Measurements from ENCODE around the gene LSAMP.

Gene LSAMP

DNA sequence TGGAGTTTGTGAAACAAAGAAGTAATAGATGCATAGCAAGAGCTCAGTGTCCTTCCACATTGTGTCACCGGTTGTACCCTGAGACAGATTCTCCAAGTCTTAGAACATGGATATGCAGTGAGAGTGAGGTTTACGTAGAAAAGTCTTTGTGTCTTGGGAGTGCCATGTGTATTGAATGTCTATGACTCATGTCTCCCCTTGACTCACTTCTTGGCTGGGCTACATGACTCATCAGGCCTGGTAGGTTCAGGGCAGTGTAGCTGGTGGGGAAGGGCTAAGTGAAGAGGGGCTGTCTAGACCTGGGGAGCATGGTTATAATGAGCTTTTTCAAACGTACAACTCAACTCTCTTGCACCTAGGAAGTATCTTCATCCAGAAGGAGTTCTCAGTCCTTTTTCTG is 654.5 kb downstream of the LSAMP start (continued):
- TF ChIP-seq TCF7L2 (IDR thresholded peaks at IDR 0.05; ENCODE audit: borderline replicate concordance, low read depth, low read length) (no peak), ZNF510 (tag by site-specific recombination; IDR thresholded peaks at IDR 0.05; ENCODE audit: insufficient replicate concordance) (no peak), SP7 (tag by site-specific recombination; IDR thresholded peaks at IDR 0.05) (peak; percentile 76), ZFP69B (tag by site-specific recombination; IDR thresholded peaks at IDR 0.05) (peak; percentile 42; the same call in 1 of the 2 replicates), ZNF626 (tag by site-specific recombination; IDR thresholded peaks at IDR 0.05) (no peak), KLF1 (tag by site-specific recombination; IDR thresholded peaks at IDR 0.05) (no peak), ZNF707 (tag by site-specific recombination; IDR thresholded peaks at IDR 0.05) (no peak), WT1 (tag by site-specific recombination; IDR thresholded peaks at IDR 0.05) (no peak), GFI1B (tag by site-specific recombination; IDR thresholded peaks at IDR 0.05) (no peak), KLF7 (tag by site-specific recombination; IDR thresholded peaks at IDR 0.05; ENCODE audit: borderline replicate concordance) (no peak), GLI2 (tag by site-specific recombination; IDR thresholded peaks at IDR 0.05; ENCODE audit: borderline replicate concordance, low read depth) (no peak), ZNF426 (tag by site-specific recombination; IDR thresholded peaks at IDR 0.05) (no peak), ZNF391 (tag by site-specific recombination; IDR thresholded peaks at IDR 0.05; ENCODE audit: borderline replicate concordance, low read depth) (0 out of 2 replicates have a peak, but pooled peaks have one; percentile 50), ZNF664 (tag by site-specific recombination; IDR thresholded peaks at IDR 0.05) (no peak), SP2 (tag by site-specific recombination; IDR thresholded peaks at IDR 0.05) (no peak), ZNF473 (tag by site-specific recombination; IDR thresholded peaks at IDR 0.05) (no peak), ZNF560 (tag by site-specific recombination; IDR thresholded peaks at IDR 0.05; ENCODE audit: borderline replicate concordance) (no peak), ZNF670 (tag by site-specific recombination; IDR thresholded peaks at IDR 0.05; ENCODE audit: low read depth) (no peak), ZNF354C (tag by site-specific recombination; IDR thresholded peaks at IDR 0.05; ENCODE audit: borderline replicate concordance, low read depth) (no peak)
- TF ChIP-seq, protein P1, sequence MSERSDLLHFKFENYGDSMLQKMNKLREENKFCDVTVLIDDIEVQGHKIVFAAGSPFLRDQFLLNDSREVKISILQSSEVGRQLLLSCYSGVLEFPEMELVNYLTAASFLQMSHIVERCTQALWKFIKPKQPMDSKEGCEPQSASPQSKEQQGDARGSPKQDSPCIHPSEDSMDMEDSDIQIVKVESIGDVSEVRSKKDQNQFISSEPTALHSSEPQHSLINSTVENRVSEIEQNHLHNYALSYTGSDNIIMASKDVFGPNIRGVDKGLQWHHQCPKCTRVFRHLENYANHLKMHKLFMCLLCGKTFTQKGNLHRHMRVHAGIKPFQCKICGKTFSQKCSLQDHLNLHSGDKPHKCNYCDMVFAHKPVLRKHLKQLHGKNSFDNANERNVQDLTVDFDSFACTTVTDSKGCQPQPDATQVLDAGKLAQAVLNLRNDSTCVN (tag by site-specific recombination; optimal IDR thresholded peaks at IDR 0.05), result no peak
- TF ChIP-seq, protein P2, sequence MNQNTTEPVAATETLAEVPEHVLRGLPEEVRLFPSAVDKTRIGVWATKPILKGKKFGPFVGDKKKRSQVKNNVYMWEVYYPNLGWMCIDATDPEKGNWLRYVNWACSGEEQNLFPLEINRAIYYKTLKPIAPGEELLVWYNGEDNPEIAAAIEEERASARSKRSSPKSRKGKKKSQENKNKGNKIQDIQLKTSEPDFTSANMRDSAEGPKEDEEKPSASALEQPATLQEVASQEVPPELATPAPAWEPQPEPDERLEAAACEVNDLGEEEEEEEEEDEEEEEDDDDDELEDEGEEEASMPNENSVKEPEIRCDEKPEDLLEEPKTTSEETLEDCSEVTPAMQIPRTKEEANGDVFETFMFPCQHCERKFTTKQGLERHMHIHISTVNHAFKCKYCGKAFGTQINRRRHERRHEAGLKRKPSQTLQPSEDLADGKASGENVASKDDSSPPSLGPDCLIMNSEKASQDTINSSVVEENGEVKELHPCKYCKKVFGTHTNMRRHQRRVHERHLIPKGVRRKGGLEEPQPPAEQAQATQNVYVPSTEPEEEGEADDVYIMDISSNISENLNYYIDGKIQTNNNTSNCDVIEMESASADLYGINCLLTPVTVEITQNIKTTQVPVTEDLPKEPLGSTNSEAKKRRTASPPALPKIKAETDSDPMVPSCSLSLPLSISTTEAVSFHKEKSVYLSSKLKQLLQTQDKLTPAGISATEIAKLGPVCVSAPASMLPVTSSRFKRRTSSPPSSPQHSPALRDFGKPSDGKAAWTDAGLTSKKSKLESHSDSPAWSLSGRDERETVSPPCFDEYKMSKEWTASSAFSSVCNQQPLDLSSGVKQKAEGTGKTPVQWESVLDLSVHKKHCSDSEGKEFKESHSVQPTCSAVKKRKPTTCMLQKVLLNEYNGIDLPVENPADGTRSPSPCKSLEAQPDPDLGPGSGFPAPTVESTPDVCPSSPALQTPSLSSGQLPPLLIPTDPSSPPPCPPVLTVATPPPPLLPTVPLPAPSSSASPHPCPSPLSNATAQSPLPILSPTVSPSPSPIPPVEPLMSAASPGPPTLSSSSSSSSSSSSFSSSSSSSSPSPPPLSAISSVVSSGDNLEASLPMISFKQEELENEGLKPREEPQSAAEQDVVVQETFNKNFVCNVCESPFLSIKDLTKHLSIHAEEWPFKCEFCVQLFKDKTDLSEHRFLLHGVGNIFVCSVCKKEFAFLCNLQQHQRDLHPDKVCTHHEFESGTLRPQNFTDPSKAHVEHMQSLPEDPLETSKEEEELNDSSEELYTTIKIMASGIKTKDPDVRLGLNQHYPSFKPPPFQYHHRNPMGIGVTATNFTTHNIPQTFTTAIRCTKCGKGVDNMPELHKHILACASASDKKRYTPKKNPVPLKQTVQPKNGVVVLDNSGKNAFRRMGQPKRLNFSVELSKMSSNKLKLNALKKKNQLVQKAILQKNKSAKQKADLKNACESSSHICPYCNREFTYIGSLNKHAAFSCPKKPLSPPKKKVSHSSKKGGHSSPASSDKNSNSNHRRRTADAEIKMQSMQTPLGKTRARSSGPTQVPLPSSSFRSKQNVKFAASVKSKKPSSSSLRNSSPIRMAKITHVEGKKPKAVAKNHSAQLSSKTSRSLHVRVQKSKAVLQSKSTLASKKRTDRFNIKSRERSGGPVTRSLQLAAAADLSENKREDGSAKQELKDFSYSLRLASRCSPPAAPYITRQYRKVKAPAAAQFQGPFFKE (tag by site-specific recombination; IDR thresholded peaks at IDR 0.05; ENCODE audit: borderline replicate concordance), result no peak
- TF ChIP-seq, protein P3, sequence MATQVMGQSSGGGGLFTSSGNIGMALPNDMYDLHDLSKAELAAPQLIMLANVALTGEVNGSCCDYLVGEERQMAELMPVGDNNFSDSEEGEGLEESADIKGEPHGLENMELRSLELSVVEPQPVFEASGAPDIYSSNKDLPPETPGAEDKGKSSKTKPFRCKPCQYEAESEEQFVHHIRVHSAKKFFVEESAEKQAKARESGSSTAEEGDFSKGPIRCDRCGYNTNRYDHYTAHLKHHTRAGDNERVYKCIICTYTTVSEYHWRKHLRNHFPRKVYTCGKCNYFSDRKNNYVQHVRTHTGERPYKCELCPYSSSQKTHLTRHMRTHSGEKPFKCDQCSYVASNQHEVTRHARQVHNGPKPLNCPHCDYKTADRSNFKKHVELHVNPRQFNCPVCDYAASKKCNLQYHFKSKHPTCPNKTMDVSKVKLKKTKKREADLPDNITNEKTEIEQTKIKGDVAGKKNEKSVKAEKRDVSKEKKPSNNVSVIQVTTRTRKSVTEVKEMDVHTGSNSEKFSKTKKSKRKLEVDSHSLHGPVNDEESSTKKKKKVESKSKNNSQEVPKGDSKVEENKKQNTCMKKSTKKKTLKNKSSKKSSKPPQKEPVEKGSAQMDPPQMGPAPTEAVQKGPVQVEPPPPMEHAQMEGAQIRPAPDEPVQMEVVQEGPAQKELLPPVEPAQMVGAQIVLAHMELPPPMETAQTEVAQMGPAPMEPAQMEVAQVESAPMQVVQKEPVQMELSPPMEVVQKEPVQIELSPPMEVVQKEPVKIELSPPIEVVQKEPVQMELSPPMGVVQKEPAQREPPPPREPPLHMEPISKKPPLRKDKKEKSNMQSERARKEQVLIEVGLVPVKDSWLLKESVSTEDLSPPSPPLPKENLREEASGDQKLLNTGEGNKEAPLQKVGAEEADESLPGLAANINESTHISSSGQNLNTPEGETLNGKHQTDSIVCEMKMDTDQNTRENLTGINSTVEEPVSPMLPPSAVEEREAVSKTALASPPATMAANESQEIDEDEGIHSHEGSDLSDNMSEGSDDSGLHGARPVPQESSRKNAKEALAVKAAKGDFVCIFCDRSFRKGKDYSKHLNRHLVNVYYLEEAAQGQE (tag by site-specific recombination; IDR thresholded peaks at IDR 0.05), result no peak
- TF ChIP-seq, protein P4, sequence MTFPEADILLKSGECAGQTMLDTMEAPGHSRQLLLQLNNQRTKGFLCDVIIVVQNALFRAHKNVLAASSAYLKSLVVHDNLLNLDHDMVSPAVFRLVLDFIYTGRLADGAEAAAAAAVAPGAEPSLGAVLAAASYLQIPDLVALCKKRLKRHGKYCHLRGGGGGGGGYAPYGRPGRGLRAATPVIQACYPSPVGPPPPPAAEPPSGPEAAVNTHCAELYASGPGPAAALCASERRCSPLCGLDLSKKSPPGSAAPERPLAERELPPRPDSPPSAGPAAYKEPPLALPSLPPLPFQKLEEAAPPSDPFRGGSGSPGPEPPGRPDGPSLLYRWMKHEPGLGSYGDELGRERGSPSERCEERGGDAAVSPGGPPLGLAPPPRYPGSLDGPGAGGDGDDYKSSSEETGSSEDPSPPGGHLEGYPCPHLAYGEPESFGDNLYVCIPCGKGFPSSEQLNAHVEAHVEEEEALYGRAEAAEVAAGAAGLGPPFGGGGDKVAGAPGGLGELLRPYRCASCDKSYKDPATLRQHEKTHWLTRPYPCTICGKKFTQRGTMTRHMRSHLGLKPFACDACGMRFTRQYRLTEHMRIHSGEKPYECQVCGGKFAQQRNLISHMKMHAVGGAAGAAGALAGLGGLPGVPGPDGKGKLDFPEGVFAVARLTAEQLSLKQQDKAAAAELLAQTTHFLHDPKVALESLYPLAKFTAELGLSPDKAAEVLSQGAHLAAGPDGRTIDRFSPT (tag by site-specific recombination; IDR thresholded peaks at IDR 0.05), result peak; percentile 86; the same call in 1 of the 2 replicates
- TF ChIP-seq, protein P5, sequence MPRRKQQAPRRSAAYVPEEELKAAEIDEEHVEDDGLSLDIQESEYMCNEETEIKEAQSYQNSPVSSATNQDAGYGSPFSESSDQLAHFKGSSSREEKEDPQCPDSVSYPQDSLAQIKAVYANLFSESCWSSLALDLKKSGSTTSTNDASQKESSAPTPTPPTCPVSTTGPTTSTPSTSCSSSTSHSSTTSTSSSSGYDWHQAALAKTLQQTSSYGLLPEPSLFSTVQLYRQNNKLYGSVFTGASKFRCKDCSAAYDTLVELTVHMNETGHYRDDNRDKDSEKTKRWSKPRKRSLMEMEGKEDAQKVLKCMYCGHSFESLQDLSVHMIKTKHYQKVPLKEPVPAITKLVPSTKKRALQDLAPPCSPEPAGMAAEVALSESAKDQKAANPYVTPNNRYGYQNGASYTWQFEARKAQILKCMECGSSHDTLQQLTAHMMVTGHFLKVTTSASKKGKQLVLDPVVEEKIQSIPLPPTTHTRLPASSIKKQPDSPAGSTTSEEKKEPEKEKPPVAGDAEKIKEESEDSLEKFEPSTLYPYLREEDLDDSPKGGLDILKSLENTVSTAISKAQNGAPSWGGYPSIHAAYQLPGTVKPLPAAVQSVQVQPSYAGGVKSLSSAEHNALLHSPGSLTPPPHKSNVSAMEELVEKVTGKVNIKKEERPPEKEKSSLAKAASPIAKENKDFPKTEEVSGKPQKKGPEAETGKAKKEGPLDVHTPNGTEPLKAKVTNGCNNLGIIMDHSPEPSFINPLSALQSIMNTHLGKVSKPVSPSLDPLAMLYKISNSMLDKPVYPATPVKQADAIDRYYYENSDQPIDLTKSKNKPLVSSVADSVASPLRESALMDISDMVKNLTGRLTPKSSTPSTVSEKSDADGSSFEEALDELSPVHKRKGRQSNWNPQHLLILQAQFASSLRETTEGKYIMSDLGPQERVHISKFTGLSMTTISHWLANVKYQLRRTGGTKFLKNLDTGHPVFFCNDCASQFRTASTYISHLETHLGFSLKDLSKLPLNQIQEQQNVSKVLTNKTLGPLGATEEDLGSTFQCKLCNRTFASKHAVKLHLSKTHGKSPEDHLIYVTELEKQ (tag by site-specific recombination; IDR thresholded peaks at IDR 0.05; ENCODE audit: borderline replicate concordance), result 0 out of 2 replicates have a peak, but pooled peaks have one; percentile 41
